MCF 10A (cell line): ENCODE measurements around the gene PDE4D. TPM values are rescaled to one million over a fixed set of nuclear protein-coding genes. Genes with fewer than 3 reads are reported as not detected.

Experiments used
- BruUV-seq: library from RNA; stranded (reverse); fragments of 400-500 nt; replicated peaks from 2 replicates; lab custom pipeline; 2021; lab: Mats Ljungman, UMichigan
- CTCF ChIA-PET: fragments of 300-600 bp; sonication (Branson Sonifier 250); formaldehyde crosslinking; extraction: SDS; loops from one replicate; lab custom pipeline; 2021; ENCODE audit warnings: antibody characterized with exemption, inconsistent platforms; lab: Yijun Ruan, JAX
- POLR2A ChIA-PET: fragments of 300-600, 350-650 bp; sonication (Branson Sonifier 250); formaldehyde crosslinking; extraction: SDS; loops from one replicate; lab custom pipeline; 2020; ENCODE audit warnings: antibody characterized with exemption, inconsistent platforms; lab: Yijun Ruan, JAX
- DNase-seq: peaks from one replicate; pipeline ENCODE4 v3.0.0-alpha.2; 2018; ENCODE audit not compliant: unreplicated experiment
- H3K27ac Mint-ChIP-seq: one replicate; pipeline ENCODE4 v1.8.0; 2022; ENCODE audit warnings: mild to moderate bottlenecking, low read depth, mixed read lengths; ENCODE audit not compliant: unreplicated experiment
- H3K27me3 Mint-ChIP-seq: one replicate; pipeline ENCODE4 v1.8.0; 2022; ENCODE audit warnings: mixed read lengths; ENCODE audit not compliant: insufficient read depth, unreplicated experiment
- H3K36me3 Mint-ChIP-seq: one replicate; pipeline ENCODE4 v1.8.0; 2022; ENCODE audit warnings: mild to moderate bottlenecking, moderate library complexity, mixed read lengths; ENCODE audit not compliant: insufficient read depth, unreplicated experiment
- H3K4me1 Mint-ChIP-seq: one replicate; pipeline ENCODE4 v1.8.0; 2022; ENCODE audit warnings: mixed read lengths; ENCODE audit not compliant: insufficient read depth, unreplicated experiment
- H3K4me3 Mint-ChIP-seq: one replicate; pipeline ENCODE4 v1.8.0; 2022; ENCODE audit warnings: mild to moderate bottlenecking, moderate library complexity, mixed read lengths; ENCODE audit not compliant: unreplicated experiment
- H3K9me3 Mint-ChIP-seq: one replicate; pipeline ENCODE4 v1.8.0; 2022; ENCODE audit warnings: mixed read lengths; ENCODE audit not compliant: unreplicated experiment
- CTCF ChIP-seq: fragments of 200-600 bp; IDR thresholded peaks from one replicate; pipeline ENCODE4 v1.8.0; 2022; ENCODE audit warnings: antibody characterized with exemption, mild to moderate bottlenecking; ENCODE audit not compliant: unreplicated experiment
- intact Hi-C: fragments of 100-400 bp; cut with micrococcal nuclease; formaldehyde crosslinking; loops from 2 replicates; pipeline ENCODE4 v1.14.1; 2022
- total RNA-seq: library from RNA; stranded (reverse); gene quantifications from 2 replicates; pipeline ENCODE4 v1.2.3, GENCODE V29; 2022

PDE4D gene
- total RNA-seq, 1 experiment from 2014 or later: 85.0 TPM

- POLR2A ChIA-PET: interaction anchor here (0.7 to 1.6 kb wide), 7 partner anchors 9 to 99 kb away, joined by 3 to 10 read pairs (median 4); no protein-coding TSS in a partner anchor
- Mint-ChIP-seq H3K4me1 (peaks cover 15% of the 10 kb centered on the region), H3K9me3 (no peaks in the 10 kb centered on the region), H3K36me3 (peaks cover 38% of the 10 kb centered on the region), H3K27ac (peak overlapping the region; percentile 57), H3K27me3 (no peaks in the 10 kb centered on the region), H3K4me3 (no peak overlapping the region)
- intact Hi-C loops: no loop called here
- no peak for TF ChIP-seq CTCF
- DNase-seq: no peak
- CTCF ChIA-PET: interaction anchor here (0.6 to 3.6 kb wide), 12 partner anchors 10 to 676 kb away, joined by 3 to 19 read pairs (median 5); no protein-coding TSS in a partner anchor
- no TSS peak for BruUV-seq
These were observed 908.2 kb downstream of the PDE4D start for GRCh38 chr5:58985311-58985710.

- Mint-ChIP-seq H3K9me3 (no peaks in the 10 kb centered on the region), H3K27ac (no peak overlapping the region), H3K27me3 (no peaks in the 10 kb centered on the region), H3K4me3 (no peak overlapping the region), H3K36me3 (peaks cover 36% of the 10 kb centered on the region), H3K4me1 (peaks cover 15% of the 10 kb centered on the region)
- BruUV-seq: no TSS peak
- CTCF ChIA-PET: interaction anchor here (0.6 to 3.6 kb wide), 9 partner anchors 9 to 489 kb away, joined by 3 to 19 read pairs (median 6); no protein-coding TSS in a partner anchor
- DNase-seq: no peak
- POLR2A ChIA-PET: interaction anchor here (0.5 to 0.7 kb wide), 2 partner anchors 12 to 550 kb away, joined by 3 read pairs; no protein-coding TSS in a partner anchor
- no peak for TF ChIP-seq CTCF
- intact Hi-C loops: no loop called here
These were observed 909.7 kb downstream of the PDE4D start for GRCh38 chr5:58983526-58984452.

- no peak overlapping the region for H3K27ac Mint-ChIP-seq
- H3K4me1 Mint-ChIP-seq: peaks cover 10% of the 10 kb centered on the region
- DNase-seq: no peak
- no peak for TF ChIP-seq CTCF
- intact Hi-C loops: no loop called here
- no TSS peak for BruUV-seq
- H3K27me3 Mint-ChIP-seq: no peaks in the 10 kb centered on the region
- no peak overlapping the region for H3K4me3 Mint-ChIP-seq
- no peaks in the 10 kb centered on the region for H3K9me3 Mint-ChIP-seq
- peaks cover 58% of the 10 kb centered on the region for H3K36me3 Mint-ChIP-seq
- ChIA-PET POLR2A (interaction anchor here (0.7 kb wide), 1 partner anchor 183 kb away, joined by 4 read pairs; no protein-coding TSS in a partner anchor), CTCF (no interaction called here)
These were observed 912.6 kb downstream of the PDE4D start for GRCh38 chr5:58980890-58981289.

- TF ChIP-seq CTCF: no peak
- H3K27me3 Mint-ChIP-seq: no peaks in the 10 kb centered on the region
- H3K9me3 Mint-ChIP-seq: no peaks in the 10 kb centered on the region
- DNase-seq: no peak
- BruUV-seq: no TSS peak
- ChIA-PET POLR2A (no interaction called here), CTCF (interaction anchor here (0.6 to 1.7 kb wide), 2 partner anchors 25 to 88 kb away, joined by 4 to 5 read pairs; no protein-coding TSS in a partner anchor)
- H3K4me1 Mint-ChIP-seq: peaks cover 4% of the 10 kb centered on the region
- H3K27ac Mint-ChIP-seq: no peak overlapping the region
- H3K4me3 Mint-ChIP-seq: no peak overlapping the region
- intact Hi-C loops: no loop called here
- H3K36me3 Mint-ChIP-seq: peaks cover 76% of the 10 kb centered on the region
These were observed 914.4 kb downstream of the PDE4D start for GRCh38 chr5:58979090-58979489.
